PFSK-1 (cell line): ENCODE results near the gene CTAGE9.

ENCODE experiments used
- POLR2AphosphoS5 ChIP-seq: IDR thresholded peaks from 2 replicates; pipeline ENCODE4 v1.6.1; 2012; ENCODE audit warnings: low read depth, mild to moderate bottlenecking, control low read depth, low read length, moderate library complexity
- SIN3A ChIP-seq: IDR thresholded peaks from 2 replicates; pipeline ENCODE4 v1.6.1; 2012; ENCODE audit warnings: mild to moderate bottlenecking, low read length, moderate library complexity, borderline replicate concordance; ENCODE audit not compliant: insufficient read depth

GRCh38 chr6:131747821-131748353, 37.1 kb upstream of the CTAGE9 start:
- TF ChIP-seq POLR2AphosphoS5 (no peak), SIN3A (no peak)
